Gastrocnemius medialis (tissue), 4 donors: ENCODE measurements around the gene FPR1. TPM values are rescaled to one million over a fixed set of nuclear protein-coding genes. Genes with fewer than 3 reads are reported as not detected.

Experiments used
- ATAC-seq, 2 donors: fragments of 150-250 bp; one replicate each; pipeline ENCODE4 v1.9.1; 2016
- DNase-seq, 2 donors: peaks; one replicate each; pipeline ENCODE4 v3.0.0-alpha.2; 2019
- H3K27ac ChIP-seq, 4 donors: fragments of 200-600 bp; sonication (generic); 1 replicate in 1 of 4; 2 replicates in 3 of 4; pipeline ENCODE4 v1.5.1; 2016 to 2018; ENCODE audit warnings: mild to moderate bottlenecking in 2 of 4, moderate library complexity in 1 of 4
- H3K27me3 ChIP-seq, 3 donors: fragments of 200-600 bp; sonication (generic) in 2 of 3; 1 replicate in 1 of 3; 2 replicates in 2 of 3; pipeline versions ENCODE4 v1.5.1 to v1.6.0; 2016 to 2019; ENCODE audit warnings: mild to moderate bottlenecking in 1 of 3, moderate library complexity in 1 of 3
- H3K36me3 ChIP-seq, 2 donors: fragments of 200-600 bp; sonication (generic) in 1 of 2; one replicate each; pipeline ENCODE4 v1.5.1; 2017 to 2018
- H3K4me1 ChIP-seq, 2 donors: fragments of 200-600 bp; sonication (generic) in 1 of 2; one replicate each; pipeline ENCODE4 v1.5.1; 2016 to 2017; ENCODE audit warnings: mild to moderate bottlenecking in 2 of 2
- H3K4me3 ChIP-seq, 4 donors: fragments of 200-600 bp; sonication (generic) in 3 of 4; 1 replicate in 1 of 4; 2 replicates in 3 of 4; pipeline ENCODE4 v1.5.1; 2016 to 2019; ENCODE audit warnings: mild to moderate bottlenecking in 2 of 4
- H3K9me3 ChIP-seq, 3 donors: fragments of 200-600 bp; sonication (generic) in 2 of 3; 1 replicate in 1 of 3; 2 replicates in 2 of 3; pipeline ENCODE4 v1.5.1; 2016 to 2019
- CTCF ChIP-seq, 5 experiments: fragments of 450-650 bp in 3 of 5; fragments of 200-600 bp in 2 of 5; sonication (generic) in 2 of 5; IDR thresholded peaks in 4 of 5; conservative IDR thresholded peaks in 1 of 5; 1 replicate in 4 of 5; 2 replicates in 1 of 5; pipeline ENCODE4 v1.5.1; 2016 to 2019; ENCODE audit warnings: antibody characterized with exemption in 5 of 5, mild to moderate bottlenecking in 3 of 5, moderate library complexity in 3 of 5
- POLR2A ChIP-seq, 2 donors: fragments of 450-650 bp; IDR thresholded peaks; one replicate each; pipeline ENCODE4 v1.6.1; 2017; ENCODE audit warnings: antibody characterized with exemption in 2 of 2, mild to moderate bottlenecking in 2 of 2, moderate library complexity in 2 of 2
- in situ Hi-C, 4 donors: fragments of 200-750 bp; cut with MboI; loops; one replicate each; pipeline versions ENCODE4 v1.15.0 to v1.8.0; 2017; ENCODE audit warnings: low sequenced_read_pairs in 4 of 4
- intact Hi-C: fragments of 100-400 bp; cut with DNase I; formaldehyde crosslinking; loops from one replicate; pipeline ENCODE4 v1.15.1; 2023; ENCODE audit warnings: low total_unique reads
- total RNA-seq, 4 donors: library from RNA; depleted of rRNA; stranded (reverse); fragments of >200 nt; gene quantifications; one replicate each; pipeline versions ENCODE4 v1.1.0 to v1.2.3, GENCODE V29; 2016

The FPR1 gene
- total RNA-seq, 4 donors from 2014 or later, result 3.0 to 6.1 (median 6.0) TPM; not detected in 1

GRCh38 chr19:51702825-51703574 is 48.7 kb downstream of the FPR1 start:
- in situ Hi-C loops (no loop called here), intact Hi-C loops (loop anchor here (10.0 kb wide), 1 partner anchor 322 kb away; the partner anchor contains the start of gene ZNF614)
- no peak for ATAC-seq
- no peaks in the 10 kb centered on the region for H3K27me3 ChIP-seq
- H3K4me3 ChIP-seq, result peak overlapping the region; percentile 53 to 64 (median 60)
- TF ChIP-seq CTCF (IDR thresholded peaks at IDR 0.05 in 4 of 5, conservative IDR thresholded peaks at IDR 0.05 in 1 of 5) (no peak), POLR2A (IDR thresholded peaks at IDR 0.05) (no peak)
- no peaks in the 10 kb centered on the region for H3K36me3 ChIP-seq
- peaks cover 9 to 11% of the 10 kb centered on the region in 2 donors for H3K4me1 ChIP-seq
- H3K27ac ChIP-seq, result peak overlapping the region; percentile 73 to 86 (median 79)
- DNase-seq, result no peak
- no peaks in the 10 kb centered on the region for H3K9me3 ChIP-seq

- Histone ChIP-seq H3K4me1 (peaks cover 9 to 11% of the 10 kb centered on the region in 2 donors), H3K9me3 (no peaks in the 10 kb centered on the region), H3K4me3 (no peak overlapping the region), H3K27ac (peak overlapping the region; percentile 73 to 86 (median 79)), H3K27me3 (no peaks in the 10 kb centered on the region), H3K36me3 (no peaks in the 10 kb centered on the region)
- in situ Hi-C loops (no loop called here), intact Hi-C loops (loop anchor here (10.0 kb wide), 1 partner anchor 323 kb away; the partner anchor contains the start of gene ZNF614)
- ATAC-seq, result peak in 1 of 2 donors; percentile 34
- TF ChIP-seq POLR2A (IDR thresholded peaks at IDR 0.05) (no peak), CTCF (IDR thresholded peaks at IDR 0.05 in 4 of 5, conservative IDR thresholded peaks at IDR 0.05 in 1 of 5) (no peak)
- peak in 1 of 2 donors; percentile 54 for DNase-seq
Observed at GRCh38 chr19:51702103-51702824, 49.4 kb downstream of the FPR1 start.

GRCh38 chr19:51701468-51702100 is 50.1 kb downstream of the FPR1 start:
- in situ Hi-C loops, result no loop called here
- DNase-seq, result no peak
- intact Hi-C loops, result loop anchor here (10.0 kb wide), 1 partner anchor 323 kb away; the partner anchor contains the start of gene ZNF614
- Histone ChIP-seq H3K4me3 (no peak overlapping the region), H3K27me3 (no peaks in the 10 kb centered on the region), H3K27ac (peak overlapping the region in 1 of 4 donors; percentile 78), H3K9me3 (no peaks in the 10 kb centered on the region), H3K4me1 (peaks cover 9 to 11% of the 10 kb centered on the region in 2 donors), H3K36me3 (no peaks in the 10 kb centered on the region)
- ATAC-seq, result no peak
- TF ChIP-seq CTCF (IDR thresholded peaks at IDR 0.05 in 4 of 5, conservative IDR thresholded peaks at IDR 0.05 in 1 of 5) (no peak), POLR2A (IDR thresholded peaks at IDR 0.05) (no peak)

GRCh38 chr19:51699170-51699569 is 52.5 kb downstream of the FPR1 start:
- DNase-seq, result no peak
- Histone ChIP-seq H3K27ac (no peak overlapping the region), H3K4me1 (peaks cover 0 to 4% of the 10 kb centered on the region in 2 donors), H3K9me3 (no peaks in the 10 kb centered on the region), H3K4me3 (no peak overlapping the region), H3K27me3 (no peaks in the 10 kb centered on the region), H3K36me3 (no peaks in the 10 kb centered on the region)
- intact Hi-C loops (no loop called here), in situ Hi-C loops (no loop called here)
- no peak for ATAC-seq
- TF ChIP-seq CTCF (IDR thresholded peaks at IDR 0.05 in 4 of 5, conservative IDR thresholded peaks at IDR 0.05 in 1 of 5), result no peak
- TF ChIP-seq POLR2A (IDR thresholded peaks at IDR 0.05), result no peak
